H1 (cell line): ENCODE measurements around the gene WHAMM. TPM values are rescaled to one million over a fixed set of nuclear protein-coding genes. Genes with fewer than 3 reads are reported as not detected.

Experiments
- ATF2 ChIP-seq: IDR thresholded peaks from 2 replicates; pipeline ENCODE4 v1.6.1; 2012; ENCODE audit warnings: low read length, inconsistent platforms
- MAX ChIP-seq: IDR thresholded peaks from 2 replicates; pipeline ENCODE4 v1.6.1; 2012; ENCODE audit warnings: inconsistent platforms
- POU5F1 ChIP-seq: IDR thresholded peaks from 2 replicates; pipeline ENCODE4 v1.6.1; 2011; ENCODE audit warnings: low read depth, mild to moderate bottlenecking, low read length, moderate library complexity
- RXRA ChIP-seq: IDR thresholded peaks from 2 replicates; pipeline ENCODE4 v1.6.1; 2011; ENCODE audit warnings: low read depth, mild to moderate bottlenecking, low read length, moderate library complexity; ENCODE audit not compliant: insufficient read depth
- polyA plus RNA-seq, 7 experiments: library from polyadenylated mRNA; depleted of rRNA in 3 of 7; stranded (reverse) in 5 of 7; unstranded in 2 of 7; fragments of >200 nt in 5 of 7; fragments of 200-250 nt in 2 of 7; gene quantifications; 1 replicate in 5 of 7; 2 replicates in 1 of 7; 4 replicates in 1 of 7; pipeline versions ENCODE4 v1.2.1 to v1.2.3, GENCODE V29; 2011 to 2013; ENCODE audit warnings: missing spikeins in 2 of 7, mixed read lengths in 2 of 7
- total RNA-seq: library from RNA; stranded (reverse); fragmentation: NEBNext Ultra II Directional; extraction: Animal tissue kit (Norgen Biotek cat#: 25700); gene quantifications from 2 replicates; pipeline ENCODE4 v1.2.1, GENCODE V29; 2021

Gene WHAMM
- total and polyA plus RNA-seq, 2 of the 8 experiments (the other 6 are each of a cell fraction or from before 2014, with no cell fraction given), result 1.1 to 3.3 TPM

GRCh38 chr15:82856397-82857170, 47.2 kb downstream of the WHAMM start (continued):
- TF ChIP-seq MAX (no peak), ATF2 (no peak), RXRA (no peak), POU5F1 (no peak)
- TF ChIP-seq, all 59 proteins: peak for 0
